Measurements from ENCODE around the gene ABCB8. TPM values are rescaled to one million over a fixed set of nuclear protein-coding genes. Genes with fewer than 3 reads are reported as not detected.

Gene ABCB8
- total RNA-seq, 1 donor from 2014 or later = 57.1 TPM

DNA sequence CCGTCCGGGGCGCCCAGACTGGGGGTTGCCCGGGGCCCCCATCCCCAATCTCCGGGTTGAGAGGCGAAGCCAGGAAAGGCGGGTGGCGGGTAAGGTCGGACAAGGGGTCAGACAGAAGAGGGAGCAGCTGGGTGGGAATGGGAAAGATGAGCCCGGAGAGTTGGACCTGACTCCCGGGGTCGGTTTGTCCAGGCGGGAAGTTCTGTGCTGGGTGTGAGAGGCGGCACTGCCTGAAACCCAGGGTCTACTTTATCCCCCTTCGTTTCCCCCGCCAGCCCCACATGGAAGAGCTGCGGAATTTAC is 31.8 kb downstream of the ABCB8 start:
- Mint-ChIP-seq H3K27ac (ENCODE audit: unreplicated experiment) (peak overlapping the region; percentile 78), H3K9me3 (ENCODE audit: unreplicated experiment) (peaks cover 9% of the 10 kb centered on the region), H3K36me3 (ENCODE audit: unreplicated experiment) (no peaks in the 10 kb centered on the region), H3K4me1 (ENCODE audit: low read depth, unreplicated experiment) (peaks cover 21% of the 10 kb centered on the region), H3K4me3 (ENCODE audit: unreplicated experiment) (peak overlapping the region; percentile 83), H3K27me3 (ENCODE audit: unreplicated experiment) (peaks cover 19% of the 10 kb centered on the region)
- TF ChIP-seq, protein P1, sequence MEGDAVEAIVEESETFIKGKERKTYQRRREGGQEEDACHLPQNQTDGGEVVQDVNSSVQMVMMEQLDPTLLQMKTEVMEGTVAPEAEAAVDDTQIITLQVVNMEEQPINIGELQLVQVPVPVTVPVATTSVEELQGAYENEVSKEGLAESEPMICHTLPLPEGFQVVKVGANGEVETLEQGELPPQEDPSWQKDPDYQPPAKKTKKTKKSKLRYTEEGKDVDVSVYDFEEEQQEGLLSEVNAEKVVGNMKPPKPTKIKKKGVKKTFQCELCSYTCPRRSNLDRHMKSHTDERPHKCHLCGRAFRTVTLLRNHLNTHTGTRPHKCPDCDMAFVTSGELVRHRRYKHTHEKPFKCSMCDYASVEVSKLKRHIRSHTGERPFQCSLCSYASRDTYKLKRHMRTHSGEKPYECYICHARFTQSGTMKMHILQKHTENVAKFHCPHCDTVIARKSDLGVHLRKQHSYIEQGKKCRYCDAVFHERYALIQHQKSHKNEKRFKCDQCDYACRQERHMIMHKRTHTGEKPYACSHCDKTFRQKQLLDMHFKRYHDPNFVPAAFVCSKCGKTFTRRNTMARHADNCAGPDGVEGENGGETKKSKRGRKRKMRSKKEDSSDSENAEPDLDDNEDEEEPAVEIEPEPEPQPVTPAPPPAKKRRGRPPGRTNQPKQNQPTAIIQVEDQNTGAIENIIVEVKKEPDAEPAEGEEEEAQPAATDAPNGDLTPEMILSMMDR (IDR thresholded peaks at IDR 0.05; ENCODE audit: partially characterized antibody, unreplicated experiment) = peak; percentile 45
- DNase-seq = no peak

DNA sequence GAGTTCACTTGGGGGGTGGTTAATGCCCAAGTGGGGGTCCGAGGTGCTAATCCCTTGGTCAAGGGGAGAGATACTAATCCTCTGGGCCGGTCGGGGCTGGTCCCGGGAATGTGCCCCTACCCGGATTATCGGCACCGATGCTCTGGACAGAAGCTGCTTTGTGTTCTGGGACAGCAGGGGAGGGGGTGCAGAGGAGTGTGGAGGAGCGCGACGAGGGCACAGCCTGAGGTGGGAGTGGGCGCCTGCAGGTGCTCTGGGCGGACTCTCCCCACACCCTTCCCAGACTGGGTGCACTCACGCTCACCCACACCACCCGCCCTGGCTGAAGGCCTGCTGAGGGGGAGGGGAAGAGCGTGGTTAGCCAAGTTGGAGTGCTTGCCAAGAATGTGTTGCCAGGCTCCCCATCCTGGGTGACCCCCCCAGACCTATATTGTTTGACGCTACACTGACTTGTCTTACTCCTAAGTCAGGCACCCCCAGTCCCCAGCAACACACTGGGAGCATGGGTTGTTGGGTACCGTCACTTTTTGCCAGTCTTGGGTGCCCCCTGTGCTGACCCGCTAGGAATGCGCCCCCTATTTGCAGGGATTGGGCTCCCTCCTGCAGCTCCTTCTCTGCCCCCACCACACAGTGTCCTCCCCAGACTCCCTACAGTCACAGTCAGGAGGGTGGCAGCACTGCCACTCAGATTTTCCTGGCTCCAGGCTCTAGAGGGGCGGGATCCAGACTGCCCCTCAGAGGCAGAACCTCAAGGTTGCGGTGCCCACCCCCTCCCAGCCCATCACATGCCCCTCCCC is 32.4 kb downstream of the ABCB8 start:
- DNase-seq = no peak
- Mint-ChIP-seq H3K9me3 (ENCODE audit: unreplicated experiment) (peaks cover 9% of the 10 kb centered on the region), H3K4me3 (ENCODE audit: unreplicated experiment) (peak overlapping the region; percentile 83), H3K27ac (ENCODE audit: unreplicated experiment) (peak overlapping the region; percentile 78), H3K36me3 (ENCODE audit: unreplicated experiment) (no peaks in the 10 kb centered on the region), H3K4me1 (ENCODE audit: low read depth, unreplicated experiment) (peaks cover 21% of the 10 kb centered on the region), H3K27me3 (ENCODE audit: unreplicated experiment) (peaks cover 19% of the 10 kb centered on the region)
- TF ChIP-seq, protein P1 (IDR thresholded peaks at IDR 0.05; ENCODE audit: partially characterized antibody, unreplicated experiment) = no peak

DNA sequence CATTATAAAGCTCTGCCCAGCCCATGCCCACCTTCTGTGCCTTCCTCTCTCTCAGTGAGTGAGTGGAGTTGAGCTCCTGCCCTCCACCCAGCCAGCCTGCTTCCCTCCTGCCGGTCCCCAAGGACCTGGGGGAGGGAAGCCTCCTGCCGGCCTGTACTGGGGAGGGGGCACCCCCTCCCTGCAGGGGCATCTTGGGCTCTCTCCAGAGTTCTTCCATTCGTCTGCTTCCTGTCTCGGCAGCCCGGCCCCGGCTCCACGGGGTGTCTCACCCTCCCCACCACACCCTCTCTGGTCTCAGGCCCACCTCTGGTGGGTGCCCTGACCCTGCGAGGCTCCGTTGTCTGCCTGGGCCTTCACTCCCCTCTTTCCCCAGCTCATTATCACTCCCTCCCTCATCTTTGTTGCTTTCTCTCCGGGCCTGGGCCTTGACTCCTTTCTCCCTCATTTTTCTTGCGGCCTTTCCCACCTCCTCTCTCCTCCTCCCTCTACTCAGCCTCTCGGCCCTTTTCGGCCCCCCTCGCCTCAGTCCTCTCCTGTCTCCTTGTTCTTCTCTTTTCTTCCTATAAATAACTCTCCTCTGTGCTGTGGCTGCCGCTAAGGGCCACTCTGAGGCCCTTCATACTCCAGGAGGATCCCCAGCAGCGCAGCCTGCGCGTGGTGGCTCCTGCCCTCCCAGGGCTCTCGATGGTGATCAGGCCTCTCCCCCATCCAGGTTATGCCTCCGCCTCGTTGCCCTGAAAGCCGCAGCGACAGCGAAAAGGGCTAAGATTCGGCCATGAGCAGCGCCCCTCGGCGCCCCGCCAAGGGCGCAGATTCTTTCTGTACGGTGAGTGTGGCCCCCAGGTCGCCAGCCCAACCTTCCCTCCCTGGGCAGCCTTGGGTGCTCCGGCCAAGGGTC is 33.2 kb downstream of the ABCB8 start:
- H3K4me3 Mint-ChIP-seq (ENCODE audit: unreplicated experiment) = peak overlapping the region; percentile 83
- no peak for DNase-seq
- H3K27ac Mint-ChIP-seq (ENCODE audit: unreplicated experiment) = peak overlapping the region; percentile 46
- TF ChIP-seq, protein P1 (IDR thresholded peaks at IDR 0.05; ENCODE audit: partially characterized antibody, unreplicated experiment) = no peak
- peaks cover 18% of the 10 kb centered on the region for H3K27me3 Mint-ChIP-seq (ENCODE audit: unreplicated experiment)
- H3K4me1 Mint-ChIP-seq (ENCODE audit: low read depth, unreplicated experiment) = peaks cover 21% of the 10 kb centered on the region
- H3K36me3 Mint-ChIP-seq (ENCODE audit: unreplicated experiment) = no peaks in the 10 kb centered on the region
- peaks cover 9% of the 10 kb centered on the region for H3K9me3 Mint-ChIP-seq (ENCODE audit: unreplicated experiment)

DNA sequence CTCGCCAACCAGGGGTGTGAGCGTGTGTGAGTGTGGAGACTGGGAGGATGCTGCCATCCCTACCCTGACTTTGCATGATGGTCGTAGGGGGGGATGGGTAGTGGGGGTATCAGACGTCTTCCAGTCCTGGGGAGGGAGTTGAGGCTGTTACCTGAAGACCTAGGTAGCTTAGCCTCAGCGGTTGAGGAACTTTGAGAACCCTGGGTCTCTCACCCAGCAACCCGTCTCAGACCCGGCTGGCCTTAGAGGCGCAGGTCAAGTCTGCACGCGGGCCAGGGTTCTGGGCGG is 33.8 kb downstream of the ABCB8 start:
- TF ChIP-seq, protein P1 (IDR thresholded peaks at IDR 0.05; ENCODE audit: partially characterized antibody, unreplicated experiment) = no peak
- Mint-ChIP-seq H3K4me3 (ENCODE audit: unreplicated experiment) (peak overlapping the region; percentile 83), H3K27me3 (ENCODE audit: unreplicated experiment) (peaks cover 16% of the 10 kb centered on the region), H3K4me1 (ENCODE audit: low read depth, unreplicated experiment) (peaks cover 19% of the 10 kb centered on the region), H3K27ac (ENCODE audit: unreplicated experiment) (no peak overlapping the region), H3K36me3 (ENCODE audit: unreplicated experiment) (no peaks in the 10 kb centered on the region), H3K9me3 (ENCODE audit: unreplicated experiment) (peaks cover 8% of the 10 kb centered on the region)
- DNase-seq = no peak

Measured in glutamatergic neuron (in vitro differentiated cells).